K562 (cell line): Measurements from ENCODE around the gene SLC38A10. TPM values are rescaled to one million over a fixed set of nuclear protein-coding genes. Genes with fewer than 3 reads are reported as not detected.
A peak's percentile ranks its signal among the peaks of the same experiment; 100 is the strongest.

ENCODE experiments used
- ATAC-seq: fragments of 200-7000 bp; cut with Tn5 transposase; 3 replicates; pipeline ENCODE4 v1.9.1; 2020; ENCODE audit warnings: moderate library complexity
- BruUV-seq: library from RNA; stranded (reverse); fragments of 400-500 nt; replicated peaks from 2 replicates; lab custom pipeline; 2021; lab: Mats Ljungman, UMichigan
- CTCF ChIA-PET: fragments of 300-600 bp; formaldehyde crosslinking; extraction: SDS; loops from one replicate; lab custom pipeline; 2021; ENCODE audit warnings: low intra/inter-chr PET ratio; lab: Yijun Ruan, JAX
- POLR2A ChIA-PET: fragments of 300-600, 350-650 bp; sonication (Branson Sonifier 250); formaldehyde crosslinking; extraction: SDS; loops from one replicate; lab custom pipeline; 2021; ENCODE audit warnings: antibody characterized with exemption, inconsistent platforms; lab: Yijun Ruan, JAX
- DNase-seq, 4 experiments: peaks; one replicate each; pipeline versions ENCODE4 v3.0.0 to v3.0.0-alpha.2; 2011 to 2018; ENCODE audit warnings: low spot score in 3 of 4, mixed read lengths in 3 of 4; ENCODE audit errors: extremely low read depth in 1 of 4
- FAIRE-seq: peaks from 2 replicates; lab custom pipeline; 2011; peaks lifted over from hg19 to GRCh38; lab: Jason Lieb, UNC
- H2AFZ ChIP-seq: 2 replicates; pipeline ENCODE4 v1.6.0; 2011; ENCODE audit warnings: low read depth, low read length, control low read depth, inconsistent platforms
- H3K27ac ChIP-seq: fragments of 200-600 bp; 3 replicates; pipeline ENCODE4 v1.8.0; 2011; ENCODE audit warnings: low read depth, mild to moderate bottlenecking, control low read depth, inconsistent platforms, low read length, moderate library complexity, mixed read lengths; ENCODE audit errors: extremely low read depth
- H3K27me3 ChIP-seq, 2 experiments: fragments of 300-600 bp in 1 of 2; 2 replicates in 1 of 2; 3 replicates in 1 of 2; pipeline versions ENCODE4 v1.6.0 to v1.8.0; 2011; ENCODE audit warnings: inconsistent platforms in 2 of 2, low read length in 2 of 2, mild to moderate bottlenecking in 1 of 2, mixed read lengths in 1 of 2, moderate library complexity in 1 of 2; ENCODE audit not compliant: control insufficient read depth in 2 of 2, insufficient read depth in 2 of 2
- H3K36me3 ChIP-seq: fragments of 300-600 bp; 3 replicates; pipeline ENCODE4 v1.8.0; 2011; ENCODE audit warnings: mild to moderate bottlenecking, low read length, inconsistent platforms; ENCODE audit not compliant: control insufficient read depth, insufficient read depth
- H3K4me1 ChIP-seq, 2 experiments: fragments of 200-600 bp in 1 of 2; replicated peaks in 1 of 2; 2 replicates in 1 of 2; 3 replicates in 1 of 2; pipeline versions ENCODE4 v1.5.1 to v1.8.0; 2011; ENCODE audit warnings: inconsistent platforms in 2 of 2, low read length in 2 of 2, mild to moderate bottlenecking in 1 of 2, mixed read lengths in 1 of 2, moderate library complexity in 1 of 2; ENCODE audit not compliant: control insufficient read depth in 2 of 2, insufficient read depth in 2 of 2
- H3K4me2 ChIP-seq: 2 replicates; pipeline ENCODE4 v1.6.1; 2011; ENCODE audit warnings: low read length, control low read depth, inconsistent platforms, mixed read lengths; ENCODE audit not compliant: insufficient read depth
- H3K4me3 ChIP-seq: fragments of 200-600 bp; sonication (generic), shearing (Covaris generic); 2 replicates; pipeline ENCODE4 v1.5.1; 2016; ENCODE audit warnings: control low read depth, inconsistent platforms
- H3K79me2 ChIP-seq: fragments of 200-600 bp; 3 replicates; pipeline ENCODE4 v1.8.0; 2011; ENCODE audit warnings: low read length, inconsistent platforms; ENCODE audit not compliant: control insufficient read depth, insufficient read depth
- H3K9ac ChIP-seq, 2 experiments: 2 replicates each; pipeline versions ENCODE4 v1.6.0 to v1.6.1; 2011; ENCODE audit warnings: low read depth in 2 of 2, low read length in 2 of 2, control low read depth in 1 of 2, inconsistent platforms in 1 of 2, mild to moderate bottlenecking in 1 of 2, mixed read lengths in 1 of 2; ENCODE audit not compliant: insufficient read depth in 1 of 2
- H3K9me1 ChIP-seq: one replicate; pipeline ENCODE4 v1.6.0; 2011; ENCODE audit warnings: inconsistent platforms, mild to moderate bottlenecking, low read length, moderate library complexity; ENCODE audit not compliant: control insufficient read depth, insufficient read depth
- H3K9me3 ChIP-seq: replicated peaks from 2 replicates; pipeline ENCODE4 v1.5.1; 2011; ENCODE audit warnings: low read depth, low read length, inconsistent platforms; ENCODE audit not compliant: control insufficient read depth, insufficient read depth
- H4K20me1 ChIP-seq: replicated peaks from 2 replicates; pipeline ENCODE4 v1.6.1; 2011; ENCODE audit warnings: low read length, inconsistent platforms, mixed read lengths; ENCODE audit not compliant: control insufficient read depth, insufficient read depth
- MCM3 ChIP-seq: fragments of 450-650 bp; IDR thresholded peaks from 2 replicates; pipeline ENCODE4 v1.6.1; 2016
- POLR2G ChIP-seq: fragments of 200-400 bp; formaldehyde crosslinking; IDR thresholded peaks from 2 replicates; pipeline ENCODE4 v1.6.1; 2017; ENCODE audit warnings: low read depth, mild to moderate bottlenecking, antibody characterized with exemption, low read length, moderate library complexity
- YY1 ChIP-seq, 3 experiments: IDR thresholded peaks; 2 replicates each; pipeline ENCODE4 v1.6.1; 2011; ENCODE audit warnings: low read length in 2 of 3, mild to moderate bottlenecking in 2 of 3, moderate library complexity in 2 of 3, borderline replicate concordance in 1 of 3, control low read depth in 1 of 3, low read depth in 1 of 3; ENCODE audit not compliant: insufficient read depth in 3 of 3, insufficient replicate concordance in 2 of 3, control insufficient read depth in 1 of 3, insufficient read length in 1 of 3; ENCODE audit errors: extremely low read depth in 1 of 3
- WGBS: fragments of 100-300 bp; shearing (Covaris generic); methylation state at CpG from one replicate; pipeline ENCODE4 v1.1.6; 2016; ENCODE audit warnings: low coverage, mixed read lengths; ENCODE audit not compliant: insufficient coverage; ENCODE audit errors: missing lambda C conversion rate; 5-methylcytosine and 5-hydroxymethylcytosine counted together
- in situ Hi-C: fragments of 300-500 bp; cut with MboI; formaldehyde crosslinking; loops from 4 replicates; pipeline ENCODE4 v1.15.0; 2018; ENCODE audit warnings: inconsistent platforms, mixed read lengths
- intact Hi-C: fragments of 100-400 bp; cut with micrococcal nuclease; formaldehyde crosslinking; loops from 2 replicates; pipeline ENCODE4 v1.14.2; 2022
- polyA plus RNA-seq, 8 experiments: library from polyadenylated mRNA; depleted of rRNA in 4 of 8; stranded (reverse) in 5 of 8; unstranded in 3 of 8; fragments of >200 nt; fragmentation: Nextera tagmentation in 2 of 8; fragmentation: Illumina TruSeq in 1 of 8; extraction: Ambion mirVana in 2 of 8; extraction: Trizol in 1 of 8; gene quantifications; 2 replicates each; pipeline versions ENCODE4 v1.2.1 to v1.2.3, GENCODE V29; 2011 to 2014; ENCODE audit warnings: inconsistent platforms in 1 of 8, missing spikeins in 1 of 8
- total RNA-seq, 7 experiments: library from RNA; depleted of rRNA in 6 of 7; stranded (reverse); fragments of >200 nt in 6 of 7; fragmentation: Illumina TruSeq in 2 of 7; extraction: Trizol in 2 of 7; gene quantifications; 2 replicates each; pipeline versions ENCODE4 v1.2.1 to v1.2.3, GENCODE V29; 2011 to 2021; ENCODE audit warnings: low replicate concordance in 1 of 7

SLC38A10 gene
- total and polyA plus RNA-seq, 9 of the 15 experiments (the other 6 are each of a cell fraction or from before 2014, with no cell fraction given) = 0.45 to 54.2 (median 13.8) TPM

DNA sequence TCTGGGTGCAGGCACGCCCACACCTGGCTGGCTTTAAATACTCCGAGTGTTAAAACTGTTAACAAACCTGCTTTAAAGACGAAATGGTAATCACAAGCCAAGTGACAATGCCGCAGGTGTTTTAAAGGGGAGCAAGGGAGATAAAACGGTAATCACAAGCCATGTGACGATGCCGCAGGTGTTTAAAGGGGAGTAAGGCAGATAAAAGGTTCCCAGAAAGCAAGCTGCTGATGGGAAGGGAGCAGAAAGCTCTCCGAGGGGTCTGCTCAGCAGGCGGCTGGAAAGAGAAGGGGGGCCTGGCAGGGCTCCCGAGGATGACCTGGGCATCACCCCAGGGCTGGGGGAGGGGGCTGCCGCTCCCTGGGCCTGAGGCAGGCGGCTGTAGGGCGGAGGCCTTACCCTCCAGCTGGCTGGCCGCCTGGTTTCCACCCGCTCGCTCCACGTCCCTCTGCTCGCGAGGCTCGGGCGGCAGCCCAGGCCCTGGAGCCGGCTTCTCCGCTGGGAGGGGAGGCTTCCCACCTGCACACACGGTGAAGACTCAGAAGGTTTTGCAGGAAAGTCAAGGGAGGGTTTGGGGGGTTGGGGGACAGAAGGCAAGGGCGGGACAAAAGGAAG lies 43.9 kb downstream of the SLC38A10 start:
- H3K9me3 ChIP-seq = no peaks in the 10 kb centered on the region
- BruUV-seq = TSS peak; percentile 19
- ChIA-PET POLR2A (interaction anchor here (0.6 kb wide), 1 partner anchor 279 kb away, joined by 4 read pairs; no protein-coding TSS in a partner anchor), CTCF (no interaction called here)
- no peak overlapping the region for H2AFZ ChIP-seq
- DNase-seq (no peak), ATAC-seq (no peak), FAIRE-seq (no peak)
- no peak overlapping the region for H3K4me2 ChIP-seq
- H3K4me1 ChIP-seq = peaks cover 0 to 45% of the 10 kb centered on the region in 2 experiments; a peak in 2 of 5 replicates
- WGBS = 76% methylated on average over 17 of the region's 25 CpGs
- no peaks in the 10 kb centered on the region for H3K9me1 ChIP-seq
- peaks cover 27% of the 10 kb centered on the region; the same call in 1 of the 3 replicates for H3K36me3 ChIP-seq
- TF ChIP-seq MCM3 = no peak
- TF ChIP-seq POLR2G = peak; percentile 48
- in situ Hi-C loops = no loop called here
- intact Hi-C loops = loop anchor here (5.0 kb wide), 1 partner anchor 41 kb away; no protein-coding TSS in a partner anchor
- H3K79me2 ChIP-seq = no peaks in the 10 kb centered on the region
- H4K20me1 ChIP-seq = no peaks in the 10 kb centered on the region; the same call in 1 of the 2 replicates
- H3K9ac ChIP-seq = no peak overlapping the region
- no peak overlapping the region for H3K27ac ChIP-seq
- H3K4me3 ChIP-seq = no peak overlapping the region
- no peaks in the 10 kb centered on the region for H3K27me3 ChIP-seq

- Histone ChIP-seq H3K36me3 (peaks cover 27% of the 10 kb centered on the region; the same call in 1 of the 3 replicates), H2AFZ (no peak overlapping the region), H4K20me1 (no peaks in the 10 kb centered on the region; the same call in 1 of the 2 replicates), H3K4me1 (peaks cover 0 to 48% of the 10 kb centered on the region in 2 experiments; a peak in 2 of 5 replicates), H3K4me3 (no peak overlapping the region), H3K79me2 (no peaks in the 10 kb centered on the region), H3K4me2 (no peak overlapping the region), H3K9me1 (no peaks in the 10 kb centered on the region), H3K9ac (no peak overlapping the region; a peak in 1 of 4 replicates), H3K27ac (no peak overlapping the region), H3K9me3 (no peaks in the 10 kb centered on the region), H3K27me3 (no peaks in the 10 kb centered on the region)
- CTCF ChIA-PET = no interaction called here
- no TSS peak for BruUV-seq
- intact Hi-C loops = loop anchor here (5.0 kb wide), 1 partner anchor 42 kb away; no protein-coding TSS in a partner anchor
- TF ChIP-seq POLR2G (peak; percentile 62), YY1 (IDR thresholded peaks at IDR 0.05; ENCODE audit: borderline replicate concordance in 1 of 3, control insufficient read depth in 1 of 3, extremely low read depth in 1 of 3, insufficient read depth in 3 of 3, insufficient read length in 1 of 3, insufficient replicate concordance in 2 of 3, low read depth in 1 of 3, low read length in 2 of 3) (no peak)
- no peak for DNase-seq
- ATAC-seq = no peak
- in situ Hi-C loops = no loop called here
- no peak for FAIRE-seq
- POLR2A ChIA-PET = interaction anchor here (0.6 to 1.0 kb wide), 4 partner anchors 154 to 284 kb away, joined by 3 to 4 read pairs (median 4); no protein-coding TSS in a partner anchor
- WGBS = 92% methylated on average over 27 of the region's 31 CpGs
Observed at GRCh38 chr17:81250286-81251093, 44.6 kb downstream of the SLC38A10 start.
